ENCODE data around the gene PSAPL1. TPM values are rescaled to one million over a fixed set of nuclear protein-coding genes. Genes with fewer than 3 reads are reported as not detected.

Gene PSAPL1
- total and polyA plus RNA-seq, 9 of the 15 experiments (the other 6 are each of a cell fraction or from before 2014, with no cell fraction given): not detected

DNA sequence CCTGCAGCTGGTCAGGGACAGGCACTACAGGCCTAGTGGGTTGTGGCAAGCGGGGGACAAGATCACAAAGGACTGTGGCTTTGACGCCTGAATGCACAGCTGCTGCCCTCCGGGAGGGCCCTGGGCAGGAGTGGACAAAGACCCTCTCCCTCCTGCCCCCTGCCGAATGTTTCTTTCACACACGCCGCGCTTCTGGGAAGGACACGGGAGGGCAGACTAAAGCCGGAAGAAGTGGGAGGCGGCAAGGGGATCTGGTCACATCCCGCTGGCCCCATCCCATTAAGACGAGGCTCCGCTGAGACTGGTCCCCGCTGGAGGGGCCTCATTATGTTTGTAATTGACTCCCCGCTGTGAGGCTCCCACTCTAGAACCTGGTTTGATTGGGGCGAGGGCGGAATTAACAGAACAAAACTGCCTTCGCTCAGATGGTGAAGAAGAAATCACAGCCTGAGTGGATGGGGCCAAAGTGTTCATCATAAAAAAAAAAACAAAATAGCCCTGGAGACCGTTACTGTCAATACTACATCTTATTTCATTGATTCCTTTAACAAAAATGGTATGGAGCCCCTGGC lies 37.8 kb upstream of the PSAPL1 start:
- POLR2A ChIA-PET: interaction anchor here (0.6 kb wide), 1 partner anchor 195 kb away, joined by 3 read pairs; no protein-coding TSS in a partner anchor
- TF ChIP-seq HMGN3 (IDR thresholded peaks at IDR 0.05; ENCODE audit: borderline replicate concordance, extremely low read depth, insufficient read length, low read depth, low read length) (no peak), BHLHE40 (IDR thresholded peaks at IDR 0.05; ENCODE audit: low read length) (no peak), MYC (IDR thresholded peaks at IDR 0.05; ENCODE audit: low read depth, low read length) (no peak), MYC (CRISPR knock-in tag; IDR thresholded peaks at IDR 0.05; ENCODE audit: borderline replicate concordance, low read depth) (no peak), MIER1 (IDR thresholded peaks at IDR 0.05; ENCODE audit: low read depth) (no peak), NCOA4 (IDR thresholded peaks at IDR 0.05; ENCODE audit: partially characterized antibody) (no peak)
- TF ChIP-seq, protein P1, sequence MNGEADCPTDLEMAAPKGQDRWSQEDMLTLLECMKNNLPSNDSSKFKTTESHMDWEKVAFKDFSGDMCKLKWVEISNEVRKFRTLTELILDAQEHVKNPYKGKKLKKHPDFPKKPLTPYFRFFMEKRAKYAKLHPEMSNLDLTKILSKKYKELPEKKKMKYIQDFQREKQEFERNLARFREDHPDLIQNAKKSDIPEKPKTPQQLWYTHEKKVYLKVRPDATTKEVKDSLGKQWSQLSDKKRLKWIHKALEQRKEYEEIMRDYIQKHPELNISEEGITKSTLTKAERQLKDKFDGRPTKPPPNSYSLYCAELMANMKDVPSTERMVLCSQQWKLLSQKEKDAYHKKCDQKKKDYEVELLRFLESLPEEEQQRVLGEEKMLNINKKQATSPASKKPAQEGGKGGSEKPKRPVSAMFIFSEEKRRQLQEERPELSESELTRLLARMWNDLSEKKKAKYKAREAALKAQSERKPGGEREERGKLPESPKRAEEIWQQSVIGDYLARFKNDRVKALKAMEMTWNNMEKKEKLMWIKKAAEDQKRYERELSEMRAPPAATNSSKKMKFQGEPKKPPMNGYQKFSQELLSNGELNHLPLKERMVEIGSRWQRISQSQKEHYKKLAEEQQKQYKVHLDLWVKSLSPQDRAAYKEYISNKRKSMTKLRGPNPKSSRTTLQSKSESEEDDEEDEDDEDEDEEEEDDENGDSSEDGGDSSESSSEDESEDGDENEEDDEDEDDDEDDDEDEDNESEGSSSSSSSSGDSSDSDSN (IDR thresholded peaks at IDR 0.05; ENCODE audit: borderline replicate concordance in 1 of 2, low read depth in 2 of 2, low read length in 2 of 2): no peak
- TF ChIP-seq, protein P2, sequence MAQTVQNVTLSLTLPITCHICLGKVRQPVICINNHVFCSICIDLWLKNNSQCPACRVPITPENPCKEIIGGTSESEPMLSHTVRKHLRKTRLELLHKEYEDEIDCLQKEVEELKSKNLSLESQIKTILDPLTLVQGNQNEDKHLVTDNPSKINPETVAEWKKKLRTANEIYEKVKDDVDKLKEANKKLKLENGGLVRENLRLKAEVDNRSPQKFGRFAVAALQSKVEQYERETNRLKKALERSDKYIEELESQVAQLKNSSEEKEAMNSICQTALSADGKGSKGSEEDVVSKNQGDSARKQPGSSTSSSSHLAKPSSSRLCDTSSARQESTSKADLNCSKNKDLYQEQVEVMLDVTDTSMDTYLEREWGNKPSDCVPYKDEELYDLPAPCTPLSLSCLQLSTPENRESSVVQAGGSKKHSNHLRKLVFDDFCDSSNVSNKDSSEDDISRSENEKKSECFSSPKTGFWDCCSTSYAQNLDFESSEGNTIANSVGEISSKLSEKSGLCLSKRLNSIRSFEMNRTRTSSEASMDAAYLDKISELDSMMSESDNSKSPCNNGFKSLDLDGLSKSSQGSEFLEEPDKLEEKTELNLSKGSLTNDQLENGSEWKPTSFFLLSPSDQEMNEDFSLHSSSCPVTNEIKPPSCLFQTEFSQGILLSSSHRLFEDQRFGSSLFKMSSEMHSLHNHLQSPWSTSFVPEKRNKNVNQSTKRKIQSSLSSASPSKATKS (CRISPR knock-in tag; IDR thresholded peaks at IDR 0.05): no peak
- TF ChIP-seq, protein P3, sequence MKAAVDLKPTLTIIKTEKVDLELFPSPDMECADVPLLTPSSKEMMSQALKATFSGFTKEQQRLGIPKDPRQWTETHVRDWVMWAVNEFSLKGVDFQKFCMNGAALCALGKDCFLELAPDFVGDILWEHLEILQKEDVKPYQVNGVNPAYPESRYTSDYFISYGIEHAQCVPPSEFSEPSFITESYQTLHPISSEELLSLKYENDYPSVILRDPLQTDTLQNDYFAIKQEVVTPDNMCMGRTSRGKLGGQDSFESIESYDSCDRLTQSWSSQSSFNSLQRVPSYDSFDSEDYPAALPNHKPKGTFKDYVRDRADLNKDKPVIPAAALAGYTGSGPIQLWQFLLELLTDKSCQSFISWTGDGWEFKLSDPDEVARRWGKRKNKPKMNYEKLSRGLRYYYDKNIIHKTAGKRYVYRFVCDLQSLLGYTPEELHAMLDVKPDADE (conservative IDR thresholded peaks at IDR 0.05; ENCODE audit: control insufficient read depth, low read depth, low read length): no peak
- no TSS peak for BruUV-seq (replicated peaks)
- Histone ChIP-seq H3K79me2 (ENCODE audit: control insufficient read depth, insufficient read depth, low read length) (no peaks in the 10 kb centered on the region), H3K4me2 (ENCODE audit: insufficient read depth, low read length) (no peak overlapping the region), H3K27ac (ENCODE audit: extremely low read depth, low read depth, low read length) (no peak overlapping the region), H2AFZ (ENCODE audit: low read depth, low read length) (no peak overlapping the region), H3K36me3 (ENCODE audit: control insufficient read depth, insufficient read depth, low read length) (no peaks in the 10 kb centered on the region), H3K4me1 (replicated peaks in 1 of 2; ENCODE audit: control insufficient read depth in 2 of 2, insufficient read depth in 2 of 2, low read length in 2 of 2) (no peaks in the 10 kb centered on the region), H3K27me3 (ENCODE audit: control insufficient read depth in 2 of 2, insufficient read depth in 2 of 2, low read length in 2 of 2) (peaks cover 7 to 56% of the 10 kb centered on the region in 2 experiments; a peak in 4 of 5 replicates), H3K9me1 (ENCODE audit: control insufficient read depth, insufficient read depth, low read length) (no peaks in the 10 kb centered on the region), H3K9me3 (replicated peaks; ENCODE audit: control insufficient read depth, insufficient read depth, low read depth, low read length) (no peaks in the 10 kb centered on the region), H3K4me3 (no peak overlapping the region), H4K20me1 (replicated peaks; ENCODE audit: control insufficient read depth, insufficient read depth, low read length) (0 out of 2 replicates have a peak, but pooled peaks cover 4% of the 10 kb centered on the region), H3K9ac (ENCODE audit: insufficient read depth in 1 of 2, low read depth in 2 of 2, low read length in 2 of 2) (no peak overlapping the region)
- intact Hi-C loops (cut with micrococcal nuclease) (no loop called here), in situ Hi-C loops (cut with MboI) (no loop called here)
- DNase-seq (ENCODE audit: extremely low read depth in 1 of 4, low spot score in 3 of 4) (peak in 1 of 4 experiments; percentile 14), FAIRE-seq (no peak), ATAC-seq (no peak)
- 2% methylated on average over 19 of the region's 19 CpGs for WGBS (ENCODE audit: insufficient coverage, low coverage, missing lambda C conversion rate)
- CTCF ChIA-PET (ENCODE audit: low intra/inter-chr PET ratio): no interaction called here
